Sigmoid colon (tissue), 7 donors: ENCODE measurements around the gene APRT. TPM values are rescaled to one million over a fixed set of nuclear protein-coding genes. Genes with fewer than 3 reads are reported as not detected.
A peak's percentile ranks its signal among the peaks of the same experiment; 100 is the strongest.

Experiments used
- DNase-seq: peaks from one replicate; pipeline ENCODE4 v3.0.0-alpha.2; 2019
- H3K27ac ChIP-seq, 4 donors: fragments of 200-600 bp; sonication (generic); one replicate each; pipeline ENCODE4 v1.5.1; 2016 to 2019; ENCODE audit warnings: mild to moderate bottlenecking in 1 of 4
- H3K27me3 ChIP-seq, 3 donors: fragments of 200-600 bp; sonication (generic); one replicate each; pipeline ENCODE4 v1.5.1; 2019; ENCODE audit warnings: mild to moderate bottlenecking in 1 of 3
- H3K36me3 ChIP-seq, 4 donors: fragments of 200-600 bp; sonication (generic); one replicate each; pipeline ENCODE4 v1.5.1; 2016 to 2019
- H3K4me1 ChIP-seq, 4 donors: fragments of 200-600 bp; sonication (generic); one replicate each; pipeline ENCODE4 v1.5.1; 2017 to 2019
- H3K4me3 ChIP-seq, 4 donors: fragments of 200-600 bp; sonication (generic); one replicate each; pipeline ENCODE4 v1.5.1; 2017 to 2019; ENCODE audit warnings: mild to moderate bottlenecking in 2 of 4, moderate library complexity in 1 of 4
- H3K9me3 ChIP-seq, 4 donors: fragments of 200-600 bp in 3 of 4; sonication (generic) in 3 of 4; one replicate each; pipeline versions ENCODE4 v1.5.1 to v1.6.1; 2013 to 2019
- EP300 ChIP-seq, 4 donors: sonication (generic); formaldehyde crosslinking; IDR thresholded peaks; one replicate each; pipeline ENCODE4 v1.6.1; 2017; ENCODE audit warnings: antibody characterized with exemption in 4 of 4
- POLR2A ChIP-seq, 2 donors: fragments of 450-650 bp; IDR thresholded peaks; one replicate each; pipeline ENCODE4 v1.6.1; 2016; ENCODE audit warnings: antibody characterized with exemption in 2 of 2, mild to moderate bottlenecking in 2 of 2, moderate library complexity in 2 of 2
- POLR2AphosphoS5 ChIP-seq, 4 donors: sonication (generic); formaldehyde crosslinking; IDR thresholded peaks; one replicate each; pipeline ENCODE4 v1.6.1; 2017; ENCODE audit warnings: antibody characterized with exemption in 4 of 4
- WGBS, 2 donors: extraction: QIAGEN DNeasy Blood & Tissue Kit; methylation state at CpG; one replicate each; pipeline ENCODE4 v1.1.7; 2013; 5-methylcytosine and 5-hydroxymethylcytosine counted together
- intact Hi-C: fragments of 100-400 bp; cut with DNase I; formaldehyde crosslinking; loops from one replicate; pipeline ENCODE4 v1.15.1; 2023
- polyA plus RNA-seq, 3 donors: library from polyadenylated mRNA; stranded (reverse); fragments of 200-250 nt; gene quantifications; one replicate each; pipeline ENCODE4 v1.2.3, GENCODE V29; 2013
- total RNA-seq, 4 donors: library from RNA; depleted of rRNA; stranded (reverse); fragments of >200 nt; gene quantifications; one replicate each; pipeline ENCODE4 v1.1.0, GENCODE V29; 2016
- TF ChIP-seq, protein P1 (sequence below), 4 experiments: fragments of 450-650 bp in 3 of 4; fragments of 200-600 bp in 1 of 4; IDR thresholded peaks; one replicate each; pipeline ENCODE4 v1.5.1; 2016 to 2019; ENCODE audit warnings: antibody characterized with exemption in 4 of 4, mild to moderate bottlenecking in 3 of 4, moderate library complexity in 2 of 4
- donor health status: healthy with polysubstance abuse.
- donor health status: Bipolar disorder and iron deficiency.
- donor health status: healthy.

Gene APRT
- total and polyA plus RNA-seq, 7 donors, result 56.6 to 329 (median 78.3) TPM

DNA sequence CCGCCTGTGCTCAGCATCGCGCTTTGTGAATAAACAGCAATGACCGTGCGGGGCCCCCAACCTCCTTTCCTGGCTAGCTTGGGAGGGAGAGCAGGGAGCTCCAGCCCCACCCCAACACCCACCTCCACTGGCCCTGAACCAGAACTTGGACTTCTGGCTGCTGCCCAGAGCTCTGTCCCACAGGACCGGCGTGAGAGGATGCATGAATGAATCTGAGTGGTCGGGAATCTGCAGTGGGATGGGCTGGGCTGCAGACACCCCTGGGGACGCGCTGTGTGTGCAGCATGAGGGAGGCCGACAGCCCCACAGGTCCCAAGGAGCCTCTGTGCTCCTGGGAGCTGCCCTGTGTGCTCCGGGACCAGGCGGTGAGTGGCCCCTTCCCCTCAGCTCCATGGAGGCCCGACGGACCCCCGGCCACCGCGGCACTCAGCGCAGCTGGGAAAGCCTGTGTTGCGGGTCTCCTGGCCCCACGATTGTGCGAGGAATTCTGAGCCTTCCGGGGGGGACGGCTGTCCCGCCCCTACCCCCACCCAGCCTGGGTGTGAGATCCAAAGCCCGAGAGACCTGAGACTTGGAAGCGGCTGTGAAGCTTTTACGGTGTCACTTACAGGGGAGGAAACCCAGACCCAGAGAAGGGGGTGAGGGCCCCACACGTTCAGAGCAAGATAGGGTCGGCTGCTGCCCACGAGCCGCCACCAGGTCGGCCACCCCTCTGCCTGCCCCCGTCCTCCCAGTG, 32.2 kb downstream of the APRT start:
- DNase-seq, result peak; percentile 86
- Histone ChIP-seq H3K9me3 (no peaks in the 10 kb centered on the region), H3K27ac (peak overlapping the region; percentile 89 to 100 (median 96)), H3K4me3 (peak overlapping the region in 3 of 4 donors; percentile 4 to 28 (median 21)), H3K4me1 (peaks cover 0 to 96% (median 93%) of the 10 kb centered on the region in 4 donors), H3K27me3 (no peaks in the 10 kb centered on the region), H3K36me3 (no peaks in the 10 kb centered on the region)
- WGBS, 2 donors, result 65 to 80% methylated on average over 34 of the region's 34 CpGs
- intact Hi-C loops, result loop anchor here (10.0 kb wide), 1 partner anchor 925 kb away; no protein-coding TSS in a partner anchor
- no peak for TF ChIP-seq EP300 (IDR thresholded peaks at IDR 0.05)
- TF ChIP-seq POLR2AphosphoS5 (IDR thresholded peaks at IDR 0.05), result peak in 2 of 4 donors; percentile 14 to 19
- no peak for TF ChIP-seq POLR2A (IDR thresholded peaks at IDR 0.05)
- TF ChIP-seq, protein P1, sequence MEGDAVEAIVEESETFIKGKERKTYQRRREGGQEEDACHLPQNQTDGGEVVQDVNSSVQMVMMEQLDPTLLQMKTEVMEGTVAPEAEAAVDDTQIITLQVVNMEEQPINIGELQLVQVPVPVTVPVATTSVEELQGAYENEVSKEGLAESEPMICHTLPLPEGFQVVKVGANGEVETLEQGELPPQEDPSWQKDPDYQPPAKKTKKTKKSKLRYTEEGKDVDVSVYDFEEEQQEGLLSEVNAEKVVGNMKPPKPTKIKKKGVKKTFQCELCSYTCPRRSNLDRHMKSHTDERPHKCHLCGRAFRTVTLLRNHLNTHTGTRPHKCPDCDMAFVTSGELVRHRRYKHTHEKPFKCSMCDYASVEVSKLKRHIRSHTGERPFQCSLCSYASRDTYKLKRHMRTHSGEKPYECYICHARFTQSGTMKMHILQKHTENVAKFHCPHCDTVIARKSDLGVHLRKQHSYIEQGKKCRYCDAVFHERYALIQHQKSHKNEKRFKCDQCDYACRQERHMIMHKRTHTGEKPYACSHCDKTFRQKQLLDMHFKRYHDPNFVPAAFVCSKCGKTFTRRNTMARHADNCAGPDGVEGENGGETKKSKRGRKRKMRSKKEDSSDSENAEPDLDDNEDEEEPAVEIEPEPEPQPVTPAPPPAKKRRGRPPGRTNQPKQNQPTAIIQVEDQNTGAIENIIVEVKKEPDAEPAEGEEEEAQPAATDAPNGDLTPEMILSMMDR (IDR thresholded peaks at IDR 0.05), result no peak

DNA sequence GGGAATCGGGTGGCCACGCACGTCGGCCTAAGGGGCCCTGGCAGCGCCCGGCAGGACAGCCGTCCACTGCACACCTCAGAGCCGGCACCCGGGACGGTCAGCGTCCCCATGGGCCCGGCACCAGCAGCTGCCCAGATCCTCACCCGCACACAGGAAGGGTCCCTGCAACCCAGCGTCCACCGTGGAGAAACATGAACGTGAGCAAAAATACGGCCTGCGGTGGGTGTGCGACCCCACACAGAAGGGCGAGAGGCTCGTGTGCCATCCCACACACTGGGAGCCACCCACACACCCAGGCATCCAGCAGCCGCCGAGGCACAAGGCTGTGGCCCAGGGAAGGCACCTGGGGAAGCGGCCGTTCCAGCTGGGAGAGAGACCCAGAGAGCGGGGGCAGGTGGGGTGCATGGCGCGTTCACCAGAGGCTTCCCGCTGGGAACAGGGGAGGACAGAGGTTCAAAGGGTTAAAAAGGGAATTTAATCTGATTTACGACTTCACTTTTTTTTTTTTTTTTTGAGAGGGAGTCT, 33.1 kb downstream of the APRT start:
- H3K9me3 ChIP-seq, result no peaks in the 10 kb centered on the region
- TF ChIP-seq, protein P1 (IDR thresholded peaks at IDR 0.05), result no peak
- TF ChIP-seq POLR2A (IDR thresholded peaks at IDR 0.05) (no peak), EP300 (IDR thresholded peaks at IDR 0.05) (no peak), POLR2AphosphoS5 (IDR thresholded peaks at IDR 0.05) (no peak)
- H3K27me3 ChIP-seq, result no peaks in the 10 kb centered on the region
- peak overlapping the region; percentile 89 to 100 (median 96) for H3K27ac ChIP-seq
- peak overlapping the region in 3 of 4 donors; percentile 7 to 12 (median 8) for H3K4me3 ChIP-seq
- no peak for DNase-seq
- H3K36me3 ChIP-seq, result no peaks in the 10 kb centered on the region
- intact Hi-C loops, result loop anchor here (10.0 kb wide), 1 partner anchor 924 kb away; no protein-coding TSS in a partner anchor
- H3K4me1 ChIP-seq, result peaks cover 0 to 100% (median 100%) of the 10 kb centered on the region in 4 donors
- WGBS, 2 donors, result 86 to 88% methylated on average over 30 of the region's 30 CpGs

DNA sequence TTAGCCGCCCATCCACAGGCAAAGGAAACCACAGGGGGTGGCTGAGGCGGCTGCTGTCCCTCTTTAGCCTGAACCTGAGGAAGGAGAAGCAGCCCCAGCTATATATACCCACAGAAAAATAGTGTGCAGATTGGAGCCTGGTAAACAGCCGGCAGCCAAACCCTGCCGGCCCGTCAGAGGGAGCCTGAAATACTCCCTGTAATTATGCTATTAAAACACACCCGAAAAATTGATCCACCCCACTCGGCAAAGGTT, 33.5 kb downstream of the APRT start:
- H3K4me1 ChIP-seq, result peaks cover 0 to 100% (median 100%) of the 10 kb centered on the region in 4 donors
- 51 to 61% methylated on average over 7 of the region's 7 CpGs for WGBS, 2 donors
- TF ChIP-seq, protein P1 (IDR thresholded peaks at IDR 0.05), result no peak
- TF ChIP-seq EP300 (IDR thresholded peaks at IDR 0.05) (no peak), POLR2A (IDR thresholded peaks at IDR 0.05) (no peak), POLR2AphosphoS5 (IDR thresholded peaks at IDR 0.05) (no peak)

DNA sequence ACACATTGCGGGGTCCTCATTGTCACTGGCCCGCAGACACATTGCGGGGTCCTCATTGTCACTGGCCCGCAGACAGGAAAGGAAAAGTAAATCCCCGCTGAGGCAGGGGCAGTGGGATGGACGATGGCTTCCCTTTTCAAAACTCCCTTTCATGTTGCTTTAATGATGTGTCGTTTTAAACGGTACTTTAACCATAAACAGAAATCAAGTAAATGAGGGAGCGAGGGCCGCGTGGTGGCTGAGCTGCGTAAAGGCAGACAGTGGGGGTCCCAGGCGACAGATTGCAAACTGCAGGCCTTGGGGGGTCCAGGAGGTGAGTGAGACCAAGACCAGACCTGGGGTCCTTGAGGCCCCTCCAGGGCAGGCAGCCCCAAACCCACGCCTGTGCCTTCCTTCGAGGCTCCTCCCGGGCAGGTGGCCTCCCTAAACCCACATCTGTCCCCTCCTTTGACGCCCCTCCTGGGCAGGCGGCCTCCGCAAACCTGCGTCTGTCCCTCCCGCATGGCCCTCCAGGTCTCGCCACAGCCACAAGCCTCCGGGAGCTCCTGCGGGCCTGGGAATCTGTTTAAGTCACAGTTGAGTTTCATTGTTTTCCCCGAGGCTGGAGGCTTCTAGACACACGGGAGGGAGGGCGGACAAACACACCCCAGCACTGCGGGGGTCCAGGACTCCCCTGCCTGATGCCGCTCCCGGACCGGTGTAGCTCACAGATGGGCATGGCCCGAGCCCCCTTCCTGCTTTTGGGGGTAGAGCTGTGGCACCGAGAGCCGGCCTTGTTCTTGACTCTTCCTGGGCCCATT, 34.1 kb downstream of the APRT start:
- no peak for DNase-seq
- H3K4me1 ChIP-seq, result peaks cover 0 to 100% (median 100%) of the 10 kb centered on the region in 4 donors
- WGBS, 2 donors, result 75 to 86% methylated on average over 34 of the region's 34 CpGs
- peak overlapping the region in 3 of 4 donors; percentile 7 to 12 (median 8) for H3K4me3 ChIP-seq
- H3K9me3 ChIP-seq, result no peaks in the 10 kb centered on the region
- TF ChIP-seq POLR2AphosphoS5 (IDR thresholded peaks at IDR 0.05), result no peak
- TF ChIP-seq POLR2A (IDR thresholded peaks at IDR 0.05), result no peak
- TF ChIP-seq, protein P1 (IDR thresholded peaks at IDR 0.05), result no peak
- TF ChIP-seq EP300 (IDR thresholded peaks at IDR 0.05), result no peak
- no peaks in the 10 kb centered on the region for H3K27me3 ChIP-seq
- no peaks in the 10 kb centered on the region for H3K36me3 ChIP-seq
- intact Hi-C loops, result loop anchor here (10.0 kb wide), 1 partner anchor 923 kb away; no protein-coding TSS in a partner anchor
- peak overlapping the region; percentile 89 to 100 (median 96) for H3K27ac ChIP-seq

More for the DNA sequence above, 33.5 kb downstream of the APRT start:
- Histone ChIP-seq H3K27me3 (no peaks in the 10 kb centered on the region), H3K4me3 (peak overlapping the region in 3 of 4 donors; percentile 7 to 12 (median 8)), H3K27ac (peak overlapping the region; percentile 89 to 100 (median 96)), H3K36me3 (no peaks in the 10 kb centered on the region), H3K9me3 (no peaks in the 10 kb centered on the region)
- DNase-seq, result no peak
- intact Hi-C loops, result loop anchor here (10.0 kb wide), 1 partner anchor 923 kb away; no protein-coding TSS in a partner anchor
